GM21825 (cell line): Measurements from ENCODE around the gene DHX38.

Experiments used
- ATAC-seq: cut with Tn5 transposase; IDR thresholded peaks from one replicate; pipeline ENCODE4 v1.9.1; 2021; ENCODE audit warnings: mild to moderate bottlenecking, moderate library complexity; ENCODE audit not compliant: unreplicated experiment

The DHX38 gene

GRCh38 chr16:72162105-72162692, 68.6 kb downstream of the DHX38 start:
- no peak for ATAC-seq
